HG02763 (cell line): ENCODE measurements around the gene UGT2B10.
"Not testable (repeated sequence)": the region's sequence is repeated elsewhere in the genome, so short reads cannot be mapped to it uniquely, and the experiment has no call there.

Source experiments
- ATAC-seq: cut with Tn5 transposase; IDR thresholded peaks from one replicate; pipeline ENCODE4 v1.9.1; 2021; ENCODE audit warnings: mild to moderate bottlenecking, moderate library complexity; ENCODE audit not compliant: unreplicated experiment

The UGT2B10 gene

GRCh38 chr4:68815617-68816409, at the start of gene UGT2B10:
Gene UGT2B10 (plus strand): TSS chr4:68815994. CDS start chr4:68816020, 26 bp downstream.
- not testable (repeated sequence) for ATAC-seq

DNA sequence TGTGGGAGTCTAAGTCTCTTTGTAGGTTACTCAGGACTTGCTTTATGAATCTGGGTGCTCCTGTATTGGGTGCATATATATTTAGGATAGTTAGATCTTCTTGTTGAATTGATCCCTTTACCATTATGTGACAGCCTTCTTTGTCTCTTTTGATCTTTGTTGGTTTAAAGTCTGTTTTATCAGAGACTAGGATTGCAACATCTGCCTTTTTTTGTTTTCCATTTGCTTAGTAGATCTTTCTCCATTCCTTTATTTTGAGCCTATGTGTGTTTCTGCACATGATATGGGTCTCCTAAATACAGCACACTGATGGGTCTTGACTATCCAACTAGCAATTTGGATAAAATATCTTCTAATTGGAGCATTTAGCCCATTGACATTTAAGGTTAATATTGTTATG, 44.0 kb upstream of the UGT2B10 start:
- ATAC-seq, result not testable (repeated sequence)

- ATAC-seq, result no peak
These were observed 42.1 kb upstream of the UGT2B10 start for GRCh38 chr4:68773699-68774098.

DNA sequence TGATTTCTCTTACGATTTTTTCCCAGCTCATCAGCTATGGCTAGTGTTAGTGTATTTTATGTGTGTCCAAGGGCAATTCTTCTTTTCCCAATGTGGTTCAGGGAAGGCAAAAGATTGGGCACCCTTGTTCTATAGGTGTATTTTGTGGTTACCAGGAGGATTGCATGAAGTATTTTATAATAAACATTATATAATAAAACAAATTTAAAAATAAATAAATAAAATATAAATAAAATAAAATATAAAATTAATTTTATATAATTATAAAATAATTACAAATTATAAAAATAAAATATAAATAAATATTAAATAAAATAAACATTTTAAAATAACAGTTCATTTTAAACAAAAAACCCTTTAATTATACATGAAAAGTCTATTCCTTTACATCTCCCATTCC, 35.6 kb upstream of the UGT2B10 start:
- ATAC-seq, result no peak

- ATAC-seq, result no peak
These were observed 18.7 kb upstream of the UGT2B10 start for GRCh38 chr4:68797048-68797447.

DNA sequence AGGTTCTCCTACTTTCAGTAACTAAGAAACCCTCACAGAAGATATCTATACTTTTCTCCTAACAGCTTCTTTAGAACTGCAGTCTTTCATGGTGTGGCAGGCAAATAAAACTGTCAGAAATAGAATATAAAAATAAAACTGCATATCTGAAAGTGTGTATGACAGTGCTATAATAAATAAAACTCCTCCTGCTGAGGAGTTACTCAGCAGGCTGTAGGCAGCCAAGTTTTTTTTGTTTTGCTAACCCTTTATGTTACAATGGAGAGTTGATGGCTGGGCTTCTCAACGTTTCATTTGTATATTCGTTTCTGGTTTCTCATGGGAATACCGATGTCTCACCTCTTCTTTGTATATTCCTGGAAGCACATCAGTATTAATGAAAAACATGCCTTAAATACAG, 18.2 kb upstream of the UGT2B10 start:
- no peak for ATAC-seq

- ATAC-seq, result no peak
These were observed 12.8 kb upstream of the UGT2B10 start for GRCh38 chr4:68803013-68803412.

GRCh38 chr4:68808060-68808459, 7.7 kb upstream of the UGT2B10 start:
- no peak for ATAC-seq

DNA sequence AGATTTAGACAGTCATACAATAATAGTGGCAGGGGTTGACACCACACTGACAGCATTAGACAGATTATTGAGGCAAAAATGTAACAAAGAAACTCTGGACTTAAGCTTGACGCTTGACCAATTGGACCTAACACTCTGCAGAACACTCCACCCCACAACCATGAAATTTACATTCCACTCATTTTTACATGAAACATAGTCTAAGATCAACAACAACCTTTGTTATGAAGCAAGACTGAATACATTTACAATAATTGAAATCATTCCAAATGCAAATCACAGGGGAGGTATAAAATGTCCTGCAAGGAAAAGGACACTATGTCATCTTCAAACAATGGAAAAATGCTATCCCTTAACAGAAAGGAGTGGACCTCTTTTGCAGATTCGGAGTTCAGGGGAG, 4.9 kb upstream of the UGT2B10 start:
- ATAC-seq, result no peak

- not testable (repeated sequence) for ATAC-seq
These were observed 844 bp downstream of the UGT2B10 start for GRCh38 chr4:68816410-68817265.

- no peak for ATAC-seq
These were observed 1.6 kb downstream of the UGT2B10 start for GRCh38 chr4:68817386-68817785.

DNA sequence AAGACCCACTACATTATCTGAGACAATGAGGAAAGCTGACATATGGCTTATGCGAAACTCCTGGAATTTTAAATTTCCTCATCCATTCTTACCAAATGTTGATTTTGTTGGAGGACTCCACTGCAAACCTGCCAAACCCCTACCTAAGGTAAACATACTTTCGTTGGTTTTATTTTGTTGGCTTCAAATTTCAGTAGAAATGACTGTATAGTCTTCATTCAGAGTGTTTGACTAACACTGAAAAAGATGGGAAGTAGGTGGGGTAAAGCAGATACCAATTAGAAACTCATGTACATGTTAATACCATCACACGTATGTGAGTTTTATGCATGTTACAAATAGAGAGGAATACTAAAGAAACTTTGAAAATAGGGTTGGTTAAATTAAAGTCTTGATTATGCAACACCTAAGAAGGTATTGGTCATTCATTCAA, 2.3 kb downstream of the UGT2B10 start:
- not testable (repeated sequence) for ATAC-seq

GRCh38 chr4:68831642-68832041, 15.8 kb downstream of the UGT2B10 start:
- no peak for ATAC-seq

GRCh38 chr4:68850293-68850692, 34.5 kb downstream of the UGT2B10 start:
- ATAC-seq, result no peak

DNA sequence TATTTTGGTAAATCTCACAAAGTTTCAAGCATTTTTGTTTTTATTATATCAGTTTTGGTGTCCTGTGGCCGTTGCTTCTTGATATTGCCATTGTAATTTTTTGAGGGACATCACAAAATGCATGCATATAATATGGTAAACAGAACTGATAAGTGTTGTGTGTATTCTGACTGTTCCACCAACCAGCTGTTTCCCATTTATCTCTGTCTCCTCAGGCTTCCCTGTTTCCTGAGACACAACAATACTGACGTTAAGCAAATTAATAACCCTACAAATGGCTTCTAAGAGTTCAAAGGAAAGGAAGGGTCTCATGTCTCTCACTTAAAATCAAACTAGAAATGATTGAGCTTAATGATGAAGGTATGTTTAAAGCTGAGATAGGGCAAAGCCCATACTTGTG, 40.0 kb downstream of the UGT2B10 start:
- ATAC-seq, result no peak

GRCh38 chr4:68858039-68858438, 42.2 kb downstream of the UGT2B10 start:
- ATAC-seq, result no peak

GRCh38 chr4:68859655-68860054, 43.9 kb downstream of the UGT2B10 start:
- ATAC-seq, result no peak

- ATAC-seq, result no peak
These were observed 45.3 kb downstream of the UGT2B10 start for GRCh38 chr4:68861057-68861456.

- ATAC-seq, result no peak
These were observed 48.8 kb downstream of the UGT2B10 start for GRCh38 chr4:68864438-68865187.

DNA sequence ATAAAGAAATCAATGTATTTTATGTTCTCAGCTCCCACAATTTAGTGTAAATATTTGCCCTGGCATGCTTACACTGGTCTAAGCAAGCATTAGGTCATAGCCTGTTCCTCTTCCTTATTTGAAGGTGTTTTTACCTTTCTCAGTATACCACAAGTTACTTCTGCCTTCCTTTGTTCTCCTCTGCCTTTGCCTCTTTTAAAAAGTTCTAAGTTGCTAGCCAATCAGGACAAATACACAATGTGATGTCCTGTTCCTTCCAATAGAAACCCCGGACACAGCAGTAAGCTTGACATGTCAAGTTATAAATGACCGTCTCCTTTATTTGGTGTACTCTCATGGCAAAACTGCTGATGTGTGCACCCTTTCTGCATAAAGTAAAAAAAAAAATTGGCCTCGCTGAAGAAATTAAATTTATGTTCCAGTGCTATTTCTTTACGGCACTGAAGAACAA, 49.4 kb downstream of the UGT2B10 start:
- no peak for ATAC-seq

DNA sequence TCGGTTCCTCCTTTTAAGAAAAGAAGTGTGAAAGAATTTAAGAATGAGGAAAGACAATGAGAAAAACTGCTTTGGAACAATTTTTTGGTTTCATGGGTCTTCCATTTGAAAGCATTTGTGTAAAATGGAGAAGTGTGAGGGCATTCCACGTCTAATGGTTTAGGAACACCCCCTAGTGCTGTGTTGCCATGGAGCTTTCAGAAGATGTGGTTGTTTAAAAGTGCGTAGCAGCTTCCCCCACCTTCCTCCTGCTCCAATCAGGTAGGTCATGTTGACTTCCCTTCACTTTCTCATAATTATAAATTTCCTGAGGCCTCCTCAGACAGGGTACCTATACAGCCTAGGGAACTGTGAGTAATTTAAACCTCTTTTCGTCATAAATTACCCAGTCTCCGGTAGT, 50.0 kb downstream of the UGT2B10 start:
- ATAC-seq, result no peak
